Measurements from ENCODE around the gene KLHDC4.

DNA sequence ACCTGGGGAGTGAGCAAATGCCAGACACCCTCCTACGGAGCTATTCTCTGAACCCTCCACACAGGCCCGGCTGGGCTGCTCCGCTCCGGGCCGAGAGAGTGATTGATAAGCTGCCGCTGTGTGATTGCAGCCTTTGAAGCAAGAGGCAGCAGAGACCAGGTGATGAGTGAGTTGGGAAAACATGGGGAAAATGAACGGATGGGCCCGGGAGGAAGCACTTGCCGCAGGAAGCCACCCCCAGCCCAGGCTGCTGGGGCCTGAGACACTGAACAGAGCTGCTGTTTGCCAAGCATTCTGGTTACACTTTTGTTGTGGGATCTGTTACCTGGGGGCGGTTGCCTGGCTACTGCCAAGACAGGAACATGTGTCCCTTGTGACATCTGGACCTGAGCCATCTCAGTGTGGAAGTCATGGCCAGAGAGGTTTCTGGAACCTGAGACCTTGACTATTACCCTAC, 46.4 kb upstream of the KLHDC4 start:
- TF ChIP-seq TAL1 (IDR thresholded peaks at IDR 0.05) (no peak), CEBPB (tag; IDR thresholded peaks at IDR 0.05) (no peak), CTCF (IDR thresholded peaks at IDR 0.05 in 2 of 3, conservative IDR thresholded peaks at IDR 0.05 in 1 of 3; ENCODE audit: insufficient read depth in 2 of 3, low read depth in 1 of 3, low read length in 3 of 3) (peak in 2 of 3 experiments; percentile 3 to 22; a peak in 1 of 6 replicates), ZNF707 (CRISPR knock-in tag; conservative IDR thresholded peaks at IDR 0.05) (no peak)
- TF ChIP-seq, protein P1, sequence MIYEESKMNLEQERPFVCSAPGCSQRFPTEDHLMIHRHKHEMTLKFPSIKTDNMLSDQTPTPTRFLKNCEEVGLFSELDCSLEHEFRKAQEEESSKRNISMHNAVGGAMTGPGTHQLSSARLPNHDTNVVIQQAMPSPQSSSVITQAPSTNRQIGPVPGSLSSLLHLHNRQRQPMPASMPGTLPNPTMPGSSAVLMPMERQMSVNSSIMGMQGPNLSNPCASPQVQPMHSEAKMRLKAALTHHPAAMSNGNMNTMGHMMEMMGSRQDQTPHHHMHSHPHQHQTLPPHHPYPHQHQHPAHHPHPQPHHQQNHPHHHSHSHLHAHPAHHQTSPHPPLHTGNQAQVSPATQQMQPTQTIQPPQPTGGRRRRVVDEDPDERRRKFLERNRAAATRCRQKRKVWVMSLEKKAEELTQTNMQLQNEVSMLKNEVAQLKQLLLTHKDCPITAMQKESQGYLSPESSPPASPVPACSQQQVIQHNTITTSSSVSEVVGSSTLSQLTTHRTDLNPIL (CRISPR knock-in tag; IDR thresholded peaks at IDR 0.05) = no peak
